Measurements from ENCODE around the gene FOXN1.

GRCh38 chr17:28501421-28502284, 4.5 kb upstream of the FOXN1 start:
- TF ChIP-seq POLR2A (IDR thresholded peaks at IDR 0.05; ENCODE audit: low read depth, low read length): no peak
- no peak for TF ChIP-seq TCF12 (IDR thresholded peaks at IDR 0.05; ENCODE audit: low read depth, low read length)
- TF ChIP-seq ETV6 (conservative IDR thresholded peaks at IDR 0.05 in 1 of 2, IDR thresholded peaks at IDR 0.05 in 1 of 2; ENCODE audit: borderline replicate concordance in 1 of 2, low read depth in 1 of 2): no peak
- TF ChIP-seq CTCF (IDR thresholded peaks at IDR 0.05 in 2 of 3, conservative IDR thresholded peaks at IDR 0.05 in 1 of 3; ENCODE audit: control insufficient read depth in 2 of 3, extremely low read depth in 1 of 3, insufficient read depth in 1 of 3, low read depth in 3 of 3, low read length in 3 of 3): no peak

Data from GM12878 (cell line).